Stimulated activated effector memory CD8-positive, alpha-beta T cell treated with anti-CD3 and anti-CD28 coated beads, Interleukin-12 subunit alpha, Interleukin-12 subunit beta, amount 100 ng/mL, for 72 hours (primary cell): ENCODE measurements around the gene RELT.
"Not testable (repeated sequence)": the region's sequence is repeated elsewhere in the genome, so short reads cannot be mapped to it uniquely, and the experiment has no call there.

Experiments
- ATAC-seq: fragments of 150-1000 bp; cut with Tn5 transposase; 2 replicates; pipeline ENCODE4 v1.10.0; 2021
- DNase-seq, 2 donors: peaks; one replicate each; pipeline ENCODE4 v3.0.0; 2021 to 2022; ENCODE audit warnings: low spot score in 2 of 2
- H3K27ac Mint-ChIP-seq: one replicate; pipeline ENCODE4 v1.8.0; 2022; ENCODE audit warnings: mild to moderate bottlenecking, mixed read lengths
- H3K36me3 Mint-ChIP-seq: one replicate; pipeline ENCODE4 v1.8.0; 2022; ENCODE audit warnings: mild to moderate bottlenecking, mixed read lengths
- H3K4me1 Mint-ChIP-seq: one replicate; pipeline ENCODE4 v1.8.0; 2022; ENCODE audit warnings: mixed read lengths
- H3K4me3 Mint-ChIP-seq: one replicate; pipeline ENCODE4 v1.8.0; 2022; ENCODE audit warnings: mild to moderate bottlenecking, mixed read lengths
- H3K9me3 Mint-ChIP-seq: one replicate; pipeline ENCODE4 v1.8.0; 2022; ENCODE audit warnings: mixed read lengths

The RELT gene

DNA sequence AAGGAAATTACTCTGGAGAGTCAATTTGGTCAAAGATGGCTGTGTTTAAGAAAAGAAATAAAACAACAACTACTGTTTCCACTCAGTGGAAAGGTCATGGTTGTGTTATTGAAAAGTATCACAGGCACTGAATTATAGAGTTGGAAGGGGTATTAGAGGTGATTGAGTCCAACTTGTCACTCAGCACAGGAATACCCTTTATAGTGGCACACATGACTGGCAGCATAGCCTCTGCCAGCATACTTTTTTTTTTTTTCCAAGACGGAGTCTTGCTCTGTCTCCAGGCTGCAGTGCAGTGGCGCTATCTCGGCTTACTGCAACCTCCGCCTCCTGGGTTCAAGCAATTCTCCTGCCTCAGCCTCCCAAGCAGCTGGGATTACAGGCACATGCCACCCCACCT lies 60.7 kb downstream of the RELT start:
- H3K4me3 Mint-ChIP-seq, ATAC-seq, H3K4me1 Mint-ChIP-seq, H3K27ac Mint-ChIP-seq, H3K36me3 Mint-ChIP-seq, DNase-seq, H3K9me3 Mint-ChIP-seq: not testable (repeated sequence)

DNA sequence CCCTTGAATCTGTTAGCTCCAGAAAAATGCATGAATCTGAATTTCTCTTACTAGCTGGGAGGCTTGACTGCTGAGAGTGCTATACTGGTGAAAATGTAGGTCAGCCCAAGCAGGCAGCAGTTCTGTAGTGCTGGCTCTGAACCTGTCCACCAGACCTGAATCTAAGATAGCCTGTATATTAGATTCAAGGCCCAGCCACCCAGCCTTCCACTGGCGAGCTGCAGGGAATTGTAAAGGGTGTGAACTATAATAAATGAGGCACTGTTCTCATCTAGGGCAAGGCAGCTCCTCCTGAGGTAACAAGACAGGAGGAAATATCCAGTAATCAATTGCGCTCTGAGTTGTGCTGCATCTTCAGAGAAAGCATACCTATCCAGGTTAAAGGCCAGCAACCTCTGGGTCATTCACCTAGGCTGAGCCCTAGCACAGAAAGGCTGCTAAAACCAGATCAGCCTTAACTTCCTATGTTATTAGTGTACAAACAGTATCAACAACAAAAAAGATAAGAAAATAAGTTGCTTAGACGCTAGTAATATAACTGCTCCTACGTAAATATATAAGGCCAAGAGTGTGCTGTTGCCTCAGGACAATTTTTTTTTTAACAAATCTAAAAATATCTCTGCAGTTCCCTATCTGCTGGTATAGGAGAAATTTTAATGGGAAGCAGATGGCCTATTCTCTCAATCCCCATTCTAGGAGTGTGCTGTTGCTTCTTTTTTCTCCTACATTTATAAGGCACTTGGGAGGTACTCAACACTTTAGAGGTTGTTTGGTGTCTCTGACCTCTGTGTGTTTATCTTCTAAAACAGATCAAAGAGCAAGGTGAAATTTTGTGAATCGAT lies 63.0 kb downstream of the RELT start:
- DNase-seq (no peak), ATAC-seq (no peak)
- H3K4me1 Mint-ChIP-seq, result no peaks in the 10 kb centered on the region
- H3K36me3 Mint-ChIP-seq, result no peaks in the 10 kb centered on the region
- H3K9me3 Mint-ChIP-seq, result no peaks in the 10 kb centered on the region
- H3K4me3 Mint-ChIP-seq, result no peak overlapping the region
- no peak overlapping the region for H3K27ac Mint-ChIP-seq

DNA sequence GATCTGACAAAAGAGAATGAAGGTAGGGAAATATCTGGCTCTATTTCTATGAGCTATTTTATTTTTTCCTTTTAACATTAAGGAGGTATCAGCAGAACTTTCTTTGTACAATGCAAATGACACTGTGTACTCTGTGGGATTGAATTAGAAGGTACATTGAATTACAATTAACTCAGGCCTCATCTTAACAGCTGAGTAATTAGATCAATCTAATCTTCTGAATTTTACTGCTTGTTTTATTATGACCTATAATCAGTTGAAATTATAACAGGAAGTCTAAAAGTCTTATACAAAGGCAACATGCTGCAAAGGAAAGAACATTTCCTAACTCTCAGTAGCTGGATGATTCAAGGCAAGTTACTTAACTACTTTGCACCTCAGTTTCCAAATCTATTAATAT lies 69.8 kb downstream of the RELT start:
- Mint-ChIP-seq H3K4me1 (peaks cover 8% of the 10 kb centered on the region), H3K36me3 (peaks cover 5% of the 10 kb centered on the region), H3K4me3 (no peak overlapping the region), H3K9me3 (no peaks in the 10 kb centered on the region), H3K27ac (no peak overlapping the region)
- ATAC-seq (no peak), DNase-seq (no peak)

DNA sequence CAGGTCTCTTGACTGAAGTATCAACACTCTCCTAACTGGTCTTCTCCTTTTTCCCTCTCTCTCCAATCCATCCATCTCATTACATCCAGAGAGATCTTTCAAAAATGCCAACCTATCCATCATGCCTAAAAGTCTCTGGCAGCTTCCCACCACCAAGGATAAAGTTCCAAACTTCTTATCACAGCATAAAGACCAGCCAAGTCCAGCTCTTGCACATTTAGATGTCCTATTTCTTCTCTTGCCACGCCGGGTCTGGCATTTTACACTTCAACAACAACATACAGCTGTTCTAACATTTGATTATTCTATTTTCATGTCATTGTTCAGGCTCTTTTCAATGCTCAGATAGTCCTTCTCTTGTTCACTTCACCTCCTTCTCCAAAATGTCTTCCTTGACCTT lies 70.6 kb downstream of the RELT start:
- H3K9me3 Mint-ChIP-seq, result no peaks in the 10 kb centered on the region
- no peak overlapping the region for H3K4me3 Mint-ChIP-seq
- H3K36me3 Mint-ChIP-seq, result peaks cover 5% of the 10 kb centered on the region
- ATAC-seq, result no peak
- H3K4me1 Mint-ChIP-seq, result peaks cover 8% of the 10 kb centered on the region
- H3K27ac Mint-ChIP-seq, result no peak overlapping the region
- no peak for DNase-seq
